ENCODE data around the gene FADS1. TPM values are rescaled to one million over a fixed set of nuclear protein-coding genes. Genes with fewer than 3 reads are reported as not detected.

Gene FADS1
- total RNA-seq, 1 experiment from 2014 or later: 105 TPM

DNA sequence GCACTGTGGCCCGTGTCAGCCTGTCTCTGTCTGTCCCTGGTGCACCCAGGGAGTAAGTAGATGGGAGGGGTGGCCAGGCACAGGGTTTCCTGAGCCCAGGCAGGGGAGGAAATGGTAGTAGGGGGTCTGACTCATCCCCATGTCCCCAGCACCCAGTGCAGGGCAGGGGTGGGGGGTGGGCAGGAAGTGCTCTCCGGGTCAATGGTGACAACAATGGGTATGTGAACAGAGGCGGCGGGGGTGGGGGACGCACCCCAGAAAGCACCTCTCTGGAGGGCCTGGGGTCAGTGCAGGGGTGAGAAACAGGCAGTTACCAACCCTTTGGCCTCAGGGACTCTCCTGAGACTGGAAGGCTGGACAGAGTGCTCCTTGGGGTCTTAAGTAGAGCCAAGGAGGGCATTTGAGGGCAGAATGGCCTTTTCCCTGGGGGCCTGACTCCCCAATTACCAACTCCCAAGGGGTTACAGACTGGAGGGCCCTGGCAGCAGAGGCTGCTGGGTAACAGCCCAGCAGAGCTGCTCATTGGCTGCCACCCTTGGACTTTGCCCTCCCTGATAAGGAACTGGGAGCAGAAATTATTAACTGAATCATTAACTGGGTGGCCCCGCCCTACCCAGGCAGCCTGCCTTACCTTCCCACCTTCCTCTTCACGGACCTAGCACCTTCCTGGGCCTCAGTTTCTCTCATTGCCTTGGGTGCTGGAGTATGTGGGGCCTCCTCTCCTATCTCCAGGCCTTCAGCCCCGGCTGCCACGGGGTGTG lies 60.2 kb downstream of the FADS1 start:
- CTCF ChIA-PET: interaction anchor here (0.5 to 4.6 kb wide), 6 partner anchors 9 to 31 kb away, joined by 3 to 33 read pairs (median 4); no protein-coding TSS in a partner anchor
- H3K27ac Mint-ChIP-seq: no peak overlapping the region
- H3K9me3 Mint-ChIP-seq: no peaks in the 10 kb centered on the region
- TF ChIP-seq STAT6 (CRISPR knock-in tag; conservative IDR thresholded peaks at IDR 0.05; ENCODE audit: low read depth): no peak
- TF ChIP-seq ERG (CRISPR knock-in tag; IDR thresholded peaks at IDR 0.05): no peak
- no peak for TF ChIP-seq FOXJ3 (CRISPR knock-in tag; IDR thresholded peaks at IDR 0.05; ENCODE audit: borderline replicate concordance)
- TF ChIP-seq ZNF263 (CRISPR knock-in tag; IDR thresholded peaks at IDR 0.05; ENCODE audit: low read depth): no peak
- TF ChIP-seq ZNF532 (CRISPR knock-in tag; IDR thresholded peaks at IDR 0.05; ENCODE audit: borderline replicate concordance): no peak
- no peak for TF ChIP-seq RELA (CRISPR knock-in tag; IDR thresholded peaks at IDR 0.05; ENCODE audit: borderline replicate concordance)
- TF ChIP-seq ZSCAN18 (CRISPR knock-in tag; IDR thresholded peaks at IDR 0.05): no peak
- TF ChIP-seq, protein P1, sequence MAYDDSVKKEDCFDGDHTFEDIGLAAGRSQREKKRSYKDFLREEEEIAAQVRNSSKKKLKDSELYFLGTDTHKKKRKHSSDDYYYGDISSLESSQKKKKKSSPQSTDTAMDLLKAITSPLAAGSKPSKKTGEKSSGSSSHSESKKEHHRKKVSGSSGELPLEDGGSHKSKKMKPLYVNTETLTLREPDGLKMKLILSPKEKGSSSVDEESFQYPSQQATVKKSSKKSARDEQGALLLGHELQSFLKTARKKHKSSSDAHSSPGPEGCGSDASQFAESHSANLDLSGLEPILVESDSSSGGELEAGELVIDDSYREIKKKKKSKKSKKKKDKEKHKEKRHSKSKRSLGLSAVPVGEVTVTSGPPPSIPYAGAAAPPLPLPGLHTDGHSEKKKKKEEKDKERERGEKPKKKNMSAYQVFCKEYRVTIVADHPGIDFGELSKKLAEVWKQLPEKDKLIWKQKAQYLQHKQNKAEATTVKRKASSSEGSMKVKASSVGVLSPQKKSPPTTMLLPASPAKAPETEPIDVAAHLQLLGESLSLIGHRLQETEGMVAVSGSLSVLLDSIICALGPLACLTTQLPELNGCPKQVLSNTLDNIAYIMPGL (CRISPR knock-in tag; IDR thresholded peaks at IDR 0.05): no peak
- TF ChIP-seq, protein P2, sequence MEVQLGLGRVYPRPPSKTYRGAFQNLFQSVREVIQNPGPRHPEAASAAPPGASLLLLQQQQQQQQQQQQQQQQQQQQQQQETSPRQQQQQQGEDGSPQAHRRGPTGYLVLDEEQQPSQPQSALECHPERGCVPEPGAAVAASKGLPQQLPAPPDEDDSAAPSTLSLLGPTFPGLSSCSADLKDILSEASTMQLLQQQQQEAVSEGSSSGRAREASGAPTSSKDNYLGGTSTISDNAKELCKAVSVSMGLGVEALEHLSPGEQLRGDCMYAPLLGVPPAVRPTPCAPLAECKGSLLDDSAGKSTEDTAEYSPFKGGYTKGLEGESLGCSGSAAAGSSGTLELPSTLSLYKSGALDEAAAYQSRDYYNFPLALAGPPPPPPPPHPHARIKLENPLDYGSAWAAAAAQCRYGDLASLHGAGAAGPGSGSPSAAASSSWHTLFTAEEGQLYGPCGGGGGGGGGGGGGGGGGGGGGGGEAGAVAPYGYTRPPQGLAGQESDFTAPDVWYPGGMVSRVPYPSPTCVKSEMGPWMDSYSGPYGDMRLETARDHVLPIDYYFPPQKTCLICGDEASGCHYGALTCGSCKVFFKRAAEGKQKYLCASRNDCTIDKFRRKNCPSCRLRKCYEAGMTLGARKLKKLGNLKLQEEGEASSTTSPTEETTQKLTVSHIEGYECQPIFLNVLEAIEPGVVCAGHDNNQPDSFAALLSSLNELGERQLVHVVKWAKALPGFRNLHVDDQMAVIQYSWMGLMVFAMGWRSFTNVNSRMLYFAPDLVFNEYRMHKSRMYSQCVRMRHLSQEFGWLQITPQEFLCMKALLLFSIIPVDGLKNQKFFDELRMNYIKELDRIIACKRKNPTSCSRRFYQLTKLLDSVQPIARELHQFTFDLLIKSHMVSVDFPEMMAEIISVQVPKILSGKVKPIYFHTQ (CRISPR knock-in tag; IDR thresholded peaks at IDR 0.05): no peak
- TF ChIP-seq, protein P3, sequence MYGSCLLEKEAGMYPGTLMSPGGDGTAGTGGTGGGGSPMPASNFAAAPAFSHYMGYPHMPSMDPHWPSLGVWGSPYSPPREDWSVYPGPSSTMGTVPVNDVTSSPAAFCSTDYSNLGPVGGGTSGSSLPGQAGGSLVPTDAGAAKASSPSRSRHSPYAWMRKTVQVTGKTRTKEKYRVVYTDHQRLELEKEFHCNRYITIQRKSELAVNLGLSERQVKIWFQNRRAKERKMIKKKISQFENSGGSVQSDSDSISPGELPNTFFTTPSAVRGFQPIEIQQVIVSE (CRISPR knock-in tag; IDR thresholded peaks at IDR 0.05; ENCODE audit: borderline replicate concordance): no peak
- TF ChIP-seq NR1H2 (CRISPR knock-in tag; IDR thresholded peaks at IDR 0.05): no peak
- TF ChIP-seq ELF4 (CRISPR knock-in tag; IDR thresholded peaks at IDR 0.05; ENCODE audit: low read depth): no peak
- peaks cover 22% of the 10 kb centered on the region for H3K4me1 Mint-ChIP-seq
- H3K4me3 Mint-ChIP-seq: no peak overlapping the region
- DNase-seq (ENCODE audit: low spot score) (no peak), ATAC-seq (no peak)
- POLR2A ChIA-PET: interaction anchor here (0.5 kb wide), 1 partner anchor 79 kb away, joined by 3 read pairs; no protein-coding TSS in a partner anchor
- H3K36me3 Mint-ChIP-seq: no peaks in the 10 kb centered on the region
- H3K27me3 Mint-ChIP-seq (ENCODE audit: low read depth): peaks cover 24% of the 10 kb centered on the region
